NCI-H2081 (cell line): ENCODE results near the gene TFG.
"Not testable (repeated sequence)": the region's sequence is repeated elsewhere in the genome, so short reads cannot be mapped to it uniquely, and the experiment has no call there.

Experiments used
- DNase-seq, 2 experiments: peaks; one replicate each; lab custom pipeline; 2025; lab: John Stamatoyannopoulos, UW

Gene TFG

DNA sequence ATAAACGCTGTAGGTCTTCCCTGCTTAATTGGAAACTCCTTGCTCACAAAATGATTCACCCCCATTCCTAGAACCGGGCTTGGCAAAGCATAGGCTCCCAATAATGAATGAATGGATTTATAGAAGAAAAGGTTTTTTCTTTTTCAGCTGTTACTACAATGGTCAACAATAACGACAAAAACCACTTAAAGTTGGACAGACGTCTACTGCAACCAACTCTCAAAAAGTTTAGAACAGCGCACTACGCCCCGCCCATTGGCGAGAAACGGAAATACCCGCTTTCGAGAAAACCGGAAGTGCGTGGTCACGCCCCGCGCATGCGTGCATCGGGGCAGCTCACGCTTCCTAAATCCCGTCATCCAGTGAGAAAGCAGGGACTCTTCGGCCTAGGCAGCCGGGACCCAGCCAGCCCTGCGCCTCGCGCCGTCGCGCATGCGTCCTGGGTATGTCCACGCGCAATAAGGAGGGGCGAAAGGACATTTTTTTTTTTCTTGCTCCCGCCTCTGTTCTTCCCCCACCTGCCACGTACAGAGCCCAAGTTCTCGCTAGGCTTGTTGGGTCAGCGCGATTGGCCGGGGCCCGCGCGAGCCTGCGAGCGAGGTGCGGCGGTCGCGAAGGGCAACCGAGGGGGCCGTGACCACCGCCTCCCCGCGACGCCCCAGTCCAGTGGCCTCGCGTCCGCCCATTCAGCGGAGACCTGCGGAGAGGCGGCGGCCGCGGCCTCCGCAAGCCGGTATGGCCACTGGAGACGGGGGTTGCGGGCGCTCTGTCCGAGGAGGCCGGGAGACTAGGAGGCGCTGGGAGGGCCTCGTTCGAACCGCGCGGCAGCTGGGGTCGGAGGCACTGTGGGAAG lies at the start of gene TFG:
Gene TFG (plus strand): TSS at position 506 of the 853 bp plus-strand sequence. CDS start 4,192 bp downstream, outside the sequence.
- DNase-seq = peak; percentile 98 to 99

GRCh38 chr3:100661294-100661693 lies 48.0 kb upstream of the TFG start:
- DNase-seq = not testable (repeated sequence)

- DNase-seq = no peak
Observed at GRCh38 chr3:100662113-100662823, 47.0 kb upstream of the TFG start.

- DNase-seq = no peak
Observed at GRCh38 chr3:100665230-100665629, 44.1 kb upstream of the TFG start.

GRCh38 chr3:100666699-100667098 lies 42.6 kb upstream of the TFG start:
- not testable (repeated sequence) for DNase-seq

DNA sequence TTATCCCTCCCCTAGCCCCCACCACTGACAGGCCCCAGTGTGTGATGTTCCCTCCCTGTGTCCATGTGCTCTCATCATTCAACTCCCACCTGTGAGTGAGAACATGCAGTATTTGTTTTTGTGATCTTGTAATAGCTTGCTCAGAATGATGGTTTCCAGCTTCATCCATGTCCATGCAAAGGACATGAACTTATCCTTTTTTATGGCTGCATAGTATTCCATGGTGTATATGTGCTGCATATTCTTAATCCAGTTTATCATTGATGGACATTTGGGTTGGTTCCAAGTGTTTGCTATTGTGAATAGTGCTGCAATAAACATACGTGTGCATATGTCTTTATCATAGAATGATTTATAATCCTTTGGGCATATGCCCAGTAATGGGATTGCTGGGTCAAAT lies 42.0 kb upstream of the TFG start:
- DNase-seq = not testable (repeated sequence)

- not testable (repeated sequence) for DNase-seq
Observed at GRCh38 chr3:100670995-100671394, 38.3 kb upstream of the TFG start.

- no peak for DNase-seq
Observed at GRCh38 chr3:100681496-100681895, 27.8 kb upstream of the TFG start.

- DNase-seq = no peak
Observed at GRCh38 chr3:100682056-100682853, 27.0 kb upstream of the TFG start.

- DNase-seq = no peak
Observed at GRCh38 chr3:100682854-100683760, 26.2 kb upstream of the TFG start.

GRCh38 chr3:100693225-100693624 lies 16.1 kb upstream of the TFG start:
- no peak for DNase-seq

GRCh38 chr3:100695696-100696095 lies 13.6 kb upstream of the TFG start:
- no peak for DNase-seq

GRCh38 chr3:100696161-100696560 lies 13.1 kb upstream of the TFG start:
- DNase-seq = no peak

GRCh38 chr3:100697172-100697571 lies 12.1 kb upstream of the TFG start:
- DNase-seq = no peak

GRCh38 chr3:100697723-100698285 lies 11.5 kb upstream of the TFG start:
- no peak for DNase-seq

GRCh38 chr3:100698736-100699135 lies 10.6 kb upstream of the TFG start:
- no peak for DNase-seq

- DNase-seq = no peak
Observed at GRCh38 chr3:100700708-100701107, 8.6 kb upstream of the TFG start.

- DNase-seq = no peak
Observed at GRCh38 chr3:100702082-100702979, 7.0 kb upstream of the TFG start.

GRCh38 chr3:100702980-100703345 lies 6.3 kb upstream of the TFG start:
- no peak for DNase-seq

GRCh38 chr3:100703865-100704264 lies 5.4 kb upstream of the TFG start:
- no peak for DNase-seq
